ENCODE results near the gene TMEM213.
A peak's percentile ranks its signal among the peaks of the same experiment; 100 is the strongest.

Gene TMEM213

DNA sequence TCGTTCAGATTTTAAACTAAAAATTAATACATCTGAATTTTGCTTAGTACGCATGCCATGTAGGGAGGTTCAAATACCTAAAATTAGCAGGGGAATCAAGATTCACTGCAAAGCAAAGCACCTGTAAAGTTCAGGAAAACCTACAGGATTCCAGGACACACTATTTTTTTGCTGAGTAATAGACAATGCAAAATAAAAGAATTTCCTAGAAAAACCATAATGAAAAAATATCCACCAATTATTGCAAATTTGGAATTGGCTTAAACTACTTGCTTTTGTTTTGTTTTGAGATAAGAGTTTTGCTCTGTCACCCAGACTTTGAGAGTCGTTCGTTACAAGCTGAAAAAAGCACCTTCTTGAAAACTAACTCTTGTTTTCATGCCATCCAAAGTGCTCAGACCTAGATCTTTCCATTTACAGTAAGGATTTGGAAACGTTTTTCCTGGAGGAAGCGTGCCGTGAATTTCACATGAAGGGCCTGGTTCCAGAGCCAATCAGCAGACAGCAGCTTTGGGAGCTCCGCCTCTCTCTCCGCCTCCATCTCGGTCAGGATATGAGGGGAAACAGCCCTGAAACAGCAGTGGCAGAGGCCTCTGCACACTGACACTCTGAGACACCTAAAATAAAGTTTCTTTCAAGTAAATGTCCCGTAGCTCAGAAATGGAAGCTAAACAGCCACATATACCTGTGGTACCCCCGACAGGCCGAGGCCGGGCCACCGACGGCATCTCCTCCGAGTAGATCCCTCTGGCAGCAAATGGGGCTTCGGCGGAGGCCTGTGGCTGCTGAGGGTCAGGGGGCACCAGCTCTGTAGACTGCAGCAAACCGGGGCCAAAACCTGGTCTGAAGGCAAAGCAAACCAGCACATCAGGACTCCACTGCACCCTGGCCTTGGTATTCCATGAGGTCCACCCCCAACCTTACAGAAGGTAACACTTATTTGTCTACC, 46.1 kb downstream of the TMEM213 start:
- DNase-seq = no peak

DNA sequence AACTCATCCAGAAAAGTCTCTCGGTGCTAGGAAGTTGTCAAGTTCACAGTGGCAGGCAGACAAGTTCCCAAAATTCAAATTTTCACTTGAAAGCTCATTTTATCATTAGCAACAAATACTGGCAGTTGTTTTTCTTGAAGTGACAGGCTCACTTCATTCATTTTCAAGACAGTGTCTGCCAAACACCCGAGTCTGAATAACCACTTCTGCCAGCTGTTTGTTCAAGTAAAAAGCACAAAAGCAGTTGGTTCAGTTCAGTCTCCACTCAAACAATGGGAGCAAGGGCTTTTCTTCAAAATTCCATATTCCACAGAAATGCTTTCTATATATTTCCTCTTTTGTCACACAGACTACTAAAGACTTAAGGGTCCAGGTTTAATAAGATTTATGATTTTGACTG, 47.9 kb downstream of the TMEM213 start:
- DNase-seq = no peak

DNA sequence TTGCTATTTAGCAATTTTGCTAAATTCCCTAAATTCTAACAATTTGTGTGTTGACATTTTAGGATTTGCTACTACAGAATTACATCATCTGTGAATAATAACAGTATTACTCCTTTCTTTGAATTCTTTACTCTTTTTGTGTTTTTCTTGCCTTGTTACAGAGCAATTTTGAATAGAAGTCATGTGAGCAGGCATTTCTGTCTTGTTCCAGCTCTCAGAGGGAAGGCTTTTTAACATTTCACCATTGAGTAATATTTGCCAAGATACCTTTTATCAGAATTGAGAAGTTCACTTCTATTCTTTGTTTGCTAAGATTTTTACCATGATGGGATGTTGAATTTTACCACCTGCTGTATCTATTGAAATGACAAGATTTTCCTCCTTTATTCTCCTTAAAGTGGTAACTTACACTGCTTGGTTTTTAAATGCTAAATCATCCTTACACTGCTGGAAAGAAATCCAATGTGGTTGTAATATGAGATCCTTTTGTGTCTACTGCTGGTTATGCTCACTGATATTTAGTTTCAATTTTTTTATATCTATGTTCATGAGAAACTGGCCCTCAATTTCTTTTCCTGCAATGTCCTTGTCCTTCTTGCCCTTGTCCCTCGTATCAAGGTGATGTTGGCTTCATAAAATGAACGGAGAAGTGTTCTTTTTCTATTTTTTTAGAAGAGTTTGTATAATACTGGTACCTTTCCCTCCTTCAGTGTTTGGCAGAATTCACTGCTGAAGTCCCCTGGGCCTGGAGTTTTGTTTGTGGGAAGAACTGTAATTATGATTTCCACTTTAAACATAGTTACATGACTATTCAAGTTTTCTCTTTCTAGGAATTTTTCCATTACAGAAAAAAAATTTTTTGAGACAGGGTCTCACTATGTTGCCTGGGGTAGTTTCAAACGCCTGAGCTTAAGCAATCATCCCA, 50.5 kb downstream of the TMEM213 start:
- DNase-seq = no peak

DNA sequence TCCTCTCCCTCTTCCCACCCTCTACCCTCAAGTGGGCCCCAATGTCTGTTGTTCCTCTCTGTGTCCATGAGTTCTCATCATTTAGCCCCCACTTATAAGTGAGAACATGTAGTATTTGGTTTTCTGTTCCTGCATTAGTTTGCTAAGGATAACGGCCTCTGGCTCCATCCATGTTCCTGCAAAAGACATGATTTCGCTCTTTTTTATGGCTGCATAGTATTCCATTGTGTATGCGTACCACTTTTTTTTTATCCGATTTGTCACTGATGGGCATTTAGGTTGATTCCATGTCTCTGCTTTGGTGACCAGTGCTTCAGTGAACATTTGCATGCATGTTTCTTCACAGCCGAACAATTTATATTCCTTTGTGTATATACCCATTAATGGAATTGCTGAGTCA, 51.9 kb downstream of the TMEM213 start:
- DNase-seq = no peak

DNA sequence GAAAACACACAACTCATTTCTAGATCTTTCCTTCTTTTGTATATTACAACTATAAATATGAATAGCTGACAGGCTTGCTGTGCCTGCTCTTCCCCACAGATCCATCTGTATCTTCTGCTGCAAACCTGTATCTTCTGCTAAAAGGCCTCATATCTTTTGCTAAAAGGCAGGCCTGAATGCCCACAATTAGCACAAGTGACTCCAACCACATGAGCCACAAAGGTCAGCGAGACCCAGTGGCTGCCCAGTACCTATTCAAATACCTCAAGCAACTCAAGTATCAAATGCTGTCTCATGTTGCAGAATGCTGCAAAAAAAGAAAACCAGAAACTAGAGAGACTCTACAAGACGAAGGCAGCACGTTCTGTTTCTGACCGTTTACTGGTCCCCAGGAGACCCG, 54.7 kb downstream of the TMEM213 start:
- no peak for DNase-seq

DNA sequence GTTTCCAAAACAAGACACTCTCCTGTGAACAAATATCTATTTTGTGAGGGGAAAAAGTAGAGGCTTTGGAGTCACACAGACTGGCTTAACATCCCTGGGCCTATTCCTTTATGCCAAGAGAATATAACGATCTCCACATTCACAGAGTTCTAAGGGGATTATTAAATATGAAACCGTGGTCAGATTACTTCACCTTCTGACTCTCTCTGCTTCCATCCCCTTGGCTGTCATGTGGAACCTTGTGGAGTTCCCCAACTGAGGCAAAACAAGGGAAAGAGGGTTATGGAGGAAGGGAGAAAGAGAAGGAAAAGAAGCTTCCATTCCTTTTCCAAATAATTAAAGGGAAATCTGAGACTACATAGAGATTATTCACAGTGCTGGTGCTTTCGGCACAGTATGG, 55.7 kb downstream of the TMEM213 start:
- DNase-seq = no peak

DNA sequence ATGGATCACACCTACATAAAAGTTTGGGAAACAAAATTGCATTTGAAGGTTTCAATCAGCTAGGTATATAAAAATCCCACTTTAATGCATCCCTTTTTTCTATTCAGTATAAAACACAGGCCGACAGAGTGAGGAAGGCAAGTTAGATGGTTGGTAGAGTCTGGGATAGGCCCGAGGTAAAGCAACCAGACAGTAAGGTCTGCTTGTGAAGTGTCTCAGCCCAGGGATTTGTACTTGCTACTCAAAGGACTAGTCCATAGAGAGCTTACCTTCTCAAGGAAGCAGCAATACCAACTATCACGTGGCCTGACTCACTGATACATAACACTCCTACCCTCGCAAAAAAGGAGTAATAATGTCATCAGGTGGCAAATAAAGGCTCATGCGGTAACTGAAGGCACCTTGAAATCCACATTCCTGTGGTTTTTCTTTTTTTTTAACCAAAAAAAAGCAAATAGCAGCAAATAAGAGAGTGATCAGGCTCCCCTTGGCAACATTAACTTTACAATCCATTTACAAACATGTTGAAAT, 56.4 kb downstream of the TMEM213 start:
- DNase-seq = no peak

DNA sequence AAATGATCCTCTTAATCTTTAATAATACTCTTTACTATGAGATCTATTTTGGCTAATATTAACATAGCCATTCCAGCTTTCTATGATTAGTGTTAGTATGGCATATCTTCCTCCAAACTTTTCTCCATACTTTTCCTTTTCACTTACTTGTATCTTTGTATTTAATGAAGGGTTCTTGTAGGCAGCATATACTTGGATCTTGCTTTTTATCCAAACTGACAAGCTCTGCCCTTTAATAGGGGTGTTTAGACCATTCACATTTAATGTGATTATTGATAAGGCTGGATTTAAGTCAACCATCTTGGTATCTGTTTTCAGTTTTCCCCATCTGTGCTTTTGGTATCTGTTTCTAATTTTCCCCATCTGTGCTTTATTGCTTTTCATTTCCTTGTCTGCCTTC, 59.9 kb downstream of the TMEM213 start:
- DNase-seq = no peak

DNA sequence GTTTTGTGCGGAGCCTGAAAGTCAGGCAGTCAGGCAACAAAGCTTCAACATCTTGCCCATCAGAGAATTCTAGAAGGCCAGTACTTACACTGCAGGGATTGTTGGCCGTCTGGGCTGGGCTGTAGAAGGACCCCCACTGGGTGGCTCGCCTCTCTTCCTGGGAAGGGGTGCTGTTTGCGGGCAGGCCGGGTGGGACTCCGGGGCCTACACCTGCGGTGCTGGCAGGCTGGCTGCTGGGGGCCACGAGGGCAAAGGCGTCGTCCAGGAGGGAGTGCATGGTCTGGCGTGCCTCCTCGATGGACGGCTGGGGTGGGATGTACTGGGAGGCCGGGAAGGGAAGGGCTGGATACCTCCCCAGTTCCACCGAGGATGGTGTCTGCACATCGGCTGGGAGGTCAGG, 63.3 kb downstream of the TMEM213 start:
- no peak for DNase-seq

DNA sequence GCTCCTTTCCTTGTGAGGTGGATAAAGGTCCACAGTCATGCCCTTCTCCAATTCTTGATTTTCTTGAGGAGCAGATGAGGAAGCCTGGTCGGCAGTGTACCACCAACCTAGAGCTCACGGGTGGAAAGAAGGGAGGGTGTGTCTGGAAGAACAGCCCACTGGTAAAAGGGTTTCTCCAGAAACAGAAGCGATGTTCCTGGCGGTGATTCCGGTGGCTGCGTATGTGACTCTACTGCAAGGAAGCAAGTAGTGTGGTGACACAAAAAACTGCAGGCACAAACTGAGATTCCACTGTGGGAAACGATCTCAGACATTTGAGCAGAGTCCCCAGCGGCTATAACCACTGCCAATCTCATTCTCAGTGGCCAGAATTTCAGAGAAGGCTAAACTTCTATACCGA, 66.1 kb downstream of the TMEM213 start:
- no peak for DNase-seq

DNA sequence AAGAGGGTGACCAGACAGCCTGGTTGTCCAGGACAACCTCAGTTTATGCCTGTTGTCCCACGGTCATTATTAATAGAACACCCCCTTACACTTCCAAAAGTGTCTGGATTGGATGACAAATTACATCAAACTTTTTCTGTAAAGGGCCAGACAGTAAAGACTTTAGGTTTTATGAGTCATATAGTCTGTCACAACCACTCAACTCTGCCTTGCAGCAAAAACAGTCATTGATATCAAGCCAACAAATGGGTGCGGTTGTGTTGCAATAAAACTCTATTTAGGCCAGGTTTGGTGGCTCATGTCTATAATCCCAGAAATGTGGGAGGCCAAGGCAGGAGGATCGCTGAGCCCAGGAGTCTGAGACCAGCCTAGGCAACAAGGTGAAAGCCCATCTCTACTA, 66.9 kb downstream of the TMEM213 start:
- peak; percentile 82 for DNase-seq

DNA sequence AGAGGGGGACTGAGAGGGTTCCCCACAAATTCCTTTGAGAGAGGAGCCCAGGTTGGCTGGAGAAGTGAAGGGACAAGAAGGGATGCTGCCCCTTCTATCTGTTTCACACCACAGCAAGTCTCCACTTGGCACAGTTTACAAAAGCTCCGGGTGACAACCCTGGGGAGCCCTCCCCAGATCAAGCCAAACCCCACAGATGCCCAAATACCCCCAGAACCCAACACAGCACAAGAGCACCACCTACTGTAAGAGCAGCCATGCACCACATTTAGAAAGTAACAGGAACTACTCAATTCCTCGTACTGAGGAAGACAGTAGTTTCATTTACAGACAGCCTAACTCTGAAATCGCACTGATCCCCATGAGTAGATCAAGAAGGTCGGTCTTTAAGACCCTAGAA, 68.0 kb downstream of the TMEM213 start:
- no peak for DNase-seq

DNA sequence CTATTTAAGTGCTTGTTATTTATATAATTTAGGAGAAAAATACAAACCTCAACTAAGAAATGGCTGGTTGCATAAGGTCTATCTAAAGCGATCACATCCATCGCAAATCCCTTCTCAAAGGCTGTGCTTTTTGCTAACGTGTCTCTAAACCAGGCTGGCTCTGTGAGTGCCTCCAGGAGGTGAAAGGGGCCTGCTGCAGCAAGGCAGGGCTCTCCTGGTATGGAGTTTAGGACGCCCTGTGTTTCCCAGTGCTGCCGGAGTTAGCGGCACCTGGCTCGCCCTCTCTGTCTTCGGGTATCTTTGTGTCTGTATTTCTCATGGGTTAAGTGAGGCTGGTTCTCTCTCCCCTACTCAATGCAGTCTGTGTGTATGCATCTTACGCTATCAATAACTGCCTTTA, 68.6 kb downstream of the TMEM213 start:
- no peak for DNase-seq

DNA sequence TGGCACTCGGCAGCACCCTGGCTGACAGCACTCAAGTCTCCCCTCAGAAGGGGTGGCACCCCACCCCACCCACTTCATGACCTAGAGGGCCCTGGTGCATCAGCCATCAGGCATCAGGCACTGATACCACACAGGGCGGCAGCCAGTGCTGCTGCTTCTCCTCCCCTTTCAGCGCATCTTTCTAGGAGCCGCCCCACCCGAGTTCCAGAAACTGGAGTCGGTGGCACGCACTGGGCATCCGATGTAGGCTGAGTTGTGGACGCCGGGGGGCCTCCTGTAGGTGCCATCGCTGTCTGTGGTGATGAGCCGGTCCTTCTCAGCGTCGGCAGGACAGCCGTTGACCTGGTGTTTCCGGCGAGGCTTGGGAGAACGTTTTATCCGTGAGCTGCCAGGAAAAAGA, 70.0 kb downstream of the TMEM213 start:
- no peak for DNase-seq

DNA sequence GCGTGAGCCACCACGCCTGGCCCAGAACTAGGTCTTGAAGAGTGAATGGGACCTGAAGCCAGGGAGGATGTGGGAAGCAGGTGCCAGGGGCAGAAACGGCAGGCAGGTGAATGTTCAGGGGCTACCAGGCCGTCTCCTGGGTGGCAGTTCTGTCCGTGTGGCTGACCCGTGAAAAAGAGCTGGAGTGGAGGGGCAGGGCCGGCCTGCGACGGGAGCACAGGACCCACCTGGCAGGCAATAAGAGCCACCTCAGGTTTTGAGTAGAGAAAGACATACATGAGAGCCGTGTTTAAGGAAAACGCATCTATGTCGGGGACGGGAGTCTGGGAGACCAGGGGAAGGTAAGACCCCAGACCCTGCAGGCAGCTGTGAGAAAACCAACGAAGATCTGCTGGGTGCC, 70.9 kb downstream of the TMEM213 start:
- DNase-seq = no peak

DNA sequence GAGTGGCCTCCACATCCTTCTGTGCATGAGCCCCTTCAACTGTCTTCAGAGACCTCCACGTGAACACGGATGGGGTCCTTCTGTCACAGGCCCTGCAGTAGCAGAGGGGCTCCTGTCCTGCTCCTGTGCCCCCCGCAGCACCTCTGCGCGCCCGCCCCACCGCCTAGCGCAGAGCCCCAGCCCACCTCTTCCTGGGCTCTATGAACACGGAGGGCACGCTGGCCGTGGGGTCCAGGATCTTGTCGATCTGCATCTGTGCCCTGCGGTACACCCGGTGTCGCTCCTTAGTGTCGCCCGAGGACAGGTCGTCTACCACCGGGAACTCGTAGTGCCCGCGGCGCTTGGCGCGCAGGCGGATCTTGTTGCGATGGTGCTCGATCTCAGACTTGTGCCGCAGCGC, 71.6 kb downstream of the TMEM213 start:
- no peak for DNase-seq

DNA sequence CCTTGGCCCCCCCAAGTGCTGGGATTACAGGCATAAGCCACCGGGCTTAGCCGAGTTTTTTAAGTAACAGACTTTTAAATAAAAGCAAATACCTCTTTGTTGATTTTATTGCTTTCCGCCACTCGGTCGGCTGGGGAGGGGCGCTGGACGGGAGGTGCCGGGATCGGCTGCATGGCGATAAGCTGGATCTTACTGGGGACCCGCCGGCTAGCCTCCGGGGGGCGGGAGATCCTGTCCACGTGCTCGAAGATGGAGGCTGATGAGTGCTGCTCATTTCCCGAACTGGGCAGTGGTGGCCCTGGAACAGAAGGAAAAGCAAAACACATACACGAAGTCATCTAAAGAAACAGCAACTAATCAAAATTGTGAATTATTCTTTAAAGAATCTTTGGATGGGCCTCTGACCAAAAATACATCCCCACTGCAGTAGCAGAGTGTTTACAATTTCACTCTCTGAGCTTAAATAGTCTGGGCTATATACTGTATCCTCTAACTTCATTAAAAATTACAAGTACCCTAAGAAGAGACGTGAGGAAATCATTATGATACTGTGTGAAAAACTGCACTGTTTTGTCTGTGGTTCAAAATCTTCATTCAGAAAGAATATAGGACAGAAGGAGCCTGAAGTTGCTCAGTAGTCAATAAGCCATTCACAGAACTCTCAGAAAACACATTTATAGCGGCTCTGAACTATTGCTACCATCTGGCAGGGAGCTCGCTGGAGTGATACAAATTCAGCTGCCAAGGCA, 73.4 kb downstream of the TMEM213 start:
- DNase-seq = no peak

DNA sequence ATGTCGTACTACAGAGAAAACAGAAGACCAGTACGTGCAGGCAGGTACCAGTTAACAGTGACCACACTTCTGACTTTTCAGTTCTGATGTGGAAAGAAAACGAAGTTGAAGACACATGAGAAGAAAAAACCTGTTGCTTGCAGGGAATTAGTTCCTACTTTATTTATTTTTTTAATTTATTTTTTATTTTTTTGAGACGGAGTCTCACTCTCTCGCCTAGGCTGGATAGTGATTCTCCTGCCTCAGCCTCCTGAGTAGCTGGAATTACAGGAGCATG, 74.0 kb downstream of the TMEM213 start:
- DNase-seq = no peak

DNA sequence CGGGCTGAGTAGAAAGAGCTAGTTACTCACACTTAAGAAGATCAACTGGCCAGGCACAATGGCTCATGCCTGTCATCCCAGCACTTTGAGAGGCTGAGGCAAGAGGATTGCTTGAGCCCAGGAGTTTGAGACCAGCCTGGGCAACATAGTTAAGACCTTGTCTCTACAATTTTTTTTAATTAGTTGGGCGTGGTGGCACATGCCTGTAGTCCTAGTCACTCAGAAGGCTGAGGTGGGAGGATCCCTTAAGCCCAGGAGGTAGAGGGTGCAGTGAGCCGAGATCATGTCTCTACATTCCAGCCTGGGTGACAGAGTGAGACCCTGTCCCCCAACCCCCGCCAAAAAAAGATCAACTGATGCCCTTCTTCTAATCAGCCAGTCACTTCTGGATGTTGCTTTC, 74.8 kb downstream of the TMEM213 start:
- no peak for DNase-seq

DNA sequence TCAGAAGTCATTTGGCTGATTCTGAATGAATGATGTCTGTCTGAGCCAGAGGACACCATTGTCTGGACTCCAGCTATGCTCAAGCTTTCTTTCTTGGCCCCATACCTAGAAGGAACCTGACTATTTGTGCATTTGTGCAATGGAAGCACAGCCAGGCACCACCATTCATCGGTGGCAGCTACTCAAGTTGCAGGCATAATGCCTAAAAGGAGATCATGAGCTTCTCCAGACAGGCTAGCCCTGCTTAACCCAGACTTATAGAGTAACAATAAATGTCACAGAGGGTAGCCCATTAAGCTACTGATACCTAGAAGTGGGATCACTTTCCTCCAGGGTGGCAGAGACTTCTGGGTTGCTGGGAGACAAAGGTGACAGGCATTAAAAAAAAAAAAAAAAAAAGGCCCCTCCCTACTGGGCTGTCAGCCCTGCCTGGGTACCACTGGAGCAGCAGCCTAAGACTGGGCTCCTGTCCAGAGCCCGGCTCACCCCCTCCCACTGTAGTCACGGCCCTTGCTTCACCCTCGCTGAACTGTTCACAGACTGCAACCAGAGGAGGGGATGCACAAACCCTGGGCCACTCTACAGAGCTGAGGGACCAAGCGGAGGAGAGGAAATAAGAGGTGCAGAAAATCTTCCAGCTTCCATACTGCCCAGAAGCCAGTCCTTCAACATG, 75.6 kb downstream of the TMEM213 start:
- DNase-seq = no peak

DNA sequence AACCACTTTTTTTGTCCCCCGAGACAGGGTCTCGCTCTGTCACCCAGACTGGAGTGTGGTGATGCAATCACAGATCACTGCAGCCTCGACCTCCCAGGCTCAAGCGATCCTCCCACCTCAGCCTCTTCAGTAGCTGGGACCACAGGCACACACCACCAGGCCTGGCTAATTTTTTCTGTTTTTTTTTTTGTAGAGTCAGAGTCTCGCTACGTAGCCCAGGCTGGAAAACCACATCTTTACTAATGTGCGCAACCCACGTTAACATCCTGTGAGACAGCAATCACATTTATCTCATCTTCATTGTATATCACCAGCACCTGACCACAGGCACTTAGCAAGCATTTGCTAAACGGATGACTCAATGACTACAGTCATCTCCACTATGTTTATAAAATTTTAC, 78.0 kb downstream of the TMEM213 start:
- DNase-seq = no peak

DNA sequence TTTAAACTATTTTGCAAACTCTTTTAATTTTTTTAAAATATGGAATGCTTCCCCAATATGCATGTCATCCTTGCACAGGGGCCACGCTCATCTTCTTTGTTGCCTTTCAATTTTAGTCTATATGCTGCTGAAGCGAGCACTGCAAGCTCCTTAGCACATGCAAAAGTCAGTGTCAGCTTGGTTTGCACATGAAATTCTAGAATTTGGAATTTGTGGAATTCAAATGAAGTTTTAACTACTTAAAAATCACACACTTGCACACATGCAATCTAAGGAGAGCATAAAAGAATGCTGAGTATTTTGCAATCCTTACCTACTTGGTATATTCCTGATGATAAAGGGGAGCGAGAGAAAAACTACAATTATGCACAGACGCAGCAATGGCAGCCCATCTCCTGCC, 78.5 kb downstream of the TMEM213 start:
- no peak for DNase-seq

DNA sequence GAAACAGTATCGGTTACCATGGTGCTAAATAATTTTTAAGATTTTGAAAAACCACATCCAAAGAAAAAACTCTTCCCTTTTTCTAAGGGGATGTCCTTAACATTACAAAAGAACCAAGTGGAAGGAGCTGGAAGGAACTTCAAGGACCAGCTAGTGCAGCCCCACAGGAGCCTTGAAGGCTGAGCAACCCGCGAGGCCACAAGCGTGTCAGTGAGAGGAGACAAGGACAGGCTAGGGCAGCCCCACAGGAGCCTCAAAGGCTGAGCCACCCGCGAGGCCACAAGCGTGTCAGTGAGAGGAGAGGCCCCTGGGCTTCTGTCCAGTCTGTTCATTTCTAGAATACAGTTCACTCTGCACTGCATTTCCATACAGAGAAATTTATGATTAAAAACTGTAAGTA, 80.3 kb downstream of the TMEM213 start:
- DNase-seq = no peak
